HG02798 (cell line): ENCODE results near the gene ZFYVE28.

Experiments used
- ATAC-seq: cut with Tn5 transposase; IDR thresholded peaks from one replicate; pipeline ENCODE4 v1.9.1; 2021; ENCODE audit warnings: mild to moderate bottlenecking; ENCODE audit not compliant: unreplicated experiment, poor library complexity

Gene ZFYVE28

DNA sequence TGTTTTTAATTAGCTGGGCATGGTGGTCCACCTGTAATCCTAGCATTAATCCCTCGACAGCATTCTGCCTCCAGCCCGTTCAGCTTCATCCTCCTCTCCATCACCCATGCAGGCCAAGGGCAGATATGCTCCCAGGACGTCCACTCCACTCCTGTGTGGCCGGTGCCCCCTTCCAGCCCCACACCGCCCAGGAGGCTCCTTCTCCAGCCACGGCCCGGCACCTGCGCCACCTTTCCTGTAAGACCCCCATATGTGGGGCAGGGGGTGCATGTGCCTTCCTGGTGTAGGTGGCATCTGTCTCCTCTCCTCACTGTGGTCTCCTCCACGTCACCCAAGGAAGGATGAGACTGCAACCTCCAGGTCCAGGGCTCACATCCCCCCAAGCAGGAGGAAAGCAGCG, 99.6 kb downstream of the ZFYVE28 start:
- ATAC-seq, result no peak

- no peak for ATAC-seq
Measured at GRCh38 chr4:2318476-2318875, 100.0 kb downstream of the ZFYVE28 start.

GRCh38 chr4:2313366-2313765, 105.1 kb downstream of the ZFYVE28 start:
- ATAC-seq, result no peak

- no peak for ATAC-seq
Measured at GRCh38 chr4:2306773-2307410, 111.6 kb downstream of the ZFYVE28 start.

DNA sequence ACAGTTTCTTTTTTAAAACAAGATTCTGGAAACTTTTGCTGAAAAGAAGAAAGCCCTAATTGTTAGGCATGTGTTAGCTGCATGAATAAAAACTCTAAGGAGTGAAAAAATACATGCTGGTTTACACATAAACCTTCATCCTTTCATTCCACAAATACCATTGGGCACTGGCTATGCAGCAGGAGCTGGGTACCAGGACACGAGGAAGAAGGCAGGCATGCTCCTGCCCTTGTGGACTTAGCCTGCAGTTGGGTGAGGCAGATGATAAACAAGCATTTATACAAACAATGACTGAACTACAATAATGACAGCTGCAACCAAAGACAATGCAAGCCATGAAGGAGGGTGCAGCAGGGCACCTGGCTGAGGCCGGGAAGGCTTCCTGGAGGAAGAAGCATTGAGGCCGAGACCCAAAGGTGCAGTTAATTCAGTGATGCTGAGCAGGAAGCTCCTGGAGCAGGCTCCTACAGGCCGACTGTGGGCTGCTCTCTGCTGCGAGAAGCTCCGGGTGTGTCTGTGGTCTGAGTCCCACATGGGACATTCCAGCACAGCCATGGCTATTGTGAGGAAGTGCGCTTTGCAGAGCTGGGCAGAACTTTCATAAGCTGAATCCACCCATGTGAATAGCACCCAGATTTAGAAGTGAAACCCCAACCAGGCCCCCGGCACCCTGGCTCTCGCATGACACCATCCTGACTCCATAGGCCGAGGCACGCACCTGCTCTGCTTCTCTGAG, 112.5 kb downstream of the ZFYVE28 start:
- ATAC-seq, result no peak

DNA sequence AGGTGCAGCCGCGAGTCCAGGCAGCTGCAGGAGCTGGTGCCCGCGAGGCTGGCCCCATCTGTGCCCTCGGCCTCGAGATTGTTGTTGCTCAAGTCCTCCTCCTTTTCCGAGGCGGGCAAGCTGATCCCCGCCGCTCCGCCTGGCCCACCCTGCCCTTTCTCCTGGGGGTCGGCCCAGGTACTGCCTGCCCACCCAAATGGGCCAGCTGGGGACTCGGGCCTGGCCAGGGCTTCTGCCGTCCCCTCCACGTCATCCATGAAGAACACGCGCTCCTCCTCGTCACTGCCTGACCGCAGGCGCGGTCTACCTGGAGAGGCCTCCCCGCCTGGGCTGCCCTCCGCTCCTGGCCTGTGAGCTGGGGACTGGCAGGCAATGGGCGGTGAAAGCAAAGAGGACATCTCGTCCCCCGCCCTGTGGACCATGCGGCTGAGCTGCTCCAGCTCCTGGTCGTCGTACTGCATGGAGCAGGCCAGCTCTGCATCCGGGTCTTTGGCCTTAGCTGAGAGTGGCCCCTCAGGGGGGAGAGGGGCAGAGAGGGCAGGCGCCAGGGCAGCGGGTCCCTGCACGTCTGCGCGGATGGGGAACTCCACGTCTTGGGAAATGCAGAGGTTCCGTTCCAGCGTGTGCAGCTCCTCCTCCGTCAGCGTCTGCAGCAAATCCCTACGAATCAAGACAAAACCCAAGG, 113.4 kb downstream of the ZFYVE28 start:
- ATAC-seq, result no peak

- no peak for ATAC-seq
Measured at GRCh38 chr4:2304321-2304876, 114.0 kb downstream of the ZFYVE28 start.

DNA sequence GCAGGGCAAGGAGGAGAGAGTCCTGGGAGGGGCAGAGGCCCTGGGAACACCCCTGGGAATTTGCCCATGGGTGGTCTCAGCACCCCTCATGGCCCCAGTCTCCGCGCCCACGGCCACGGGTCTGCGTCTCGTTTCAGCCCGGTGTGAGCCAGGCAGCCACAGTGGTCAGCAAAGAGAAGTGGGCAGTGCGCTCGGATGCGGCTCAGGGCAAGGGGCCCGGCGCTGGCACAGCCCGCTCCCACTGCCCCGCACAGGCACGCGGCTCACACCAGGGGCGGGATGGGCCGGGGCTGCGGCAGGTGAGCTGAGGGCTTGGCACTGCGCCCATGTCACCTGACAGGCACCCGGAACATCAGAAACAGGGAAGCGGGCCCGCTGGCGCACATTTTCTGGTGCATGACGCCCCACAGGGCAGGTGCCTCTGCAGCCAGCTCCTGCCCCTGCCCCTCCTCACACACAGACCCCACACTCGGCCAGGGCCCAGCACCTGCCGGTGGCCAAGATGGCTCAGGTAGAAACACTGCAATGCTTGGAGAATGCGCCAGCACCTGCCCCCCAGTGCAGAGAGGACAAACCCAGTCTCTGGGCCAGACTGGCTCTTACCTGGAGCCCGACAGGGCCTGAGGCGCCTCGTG, 114.6 kb downstream of the ZFYVE28 start:
- ATAC-seq, result no peak

- ATAC-seq, result no peak
Measured at GRCh38 chr4:2303121-2303685, 115.2 kb downstream of the ZFYVE28 start.

DNA sequence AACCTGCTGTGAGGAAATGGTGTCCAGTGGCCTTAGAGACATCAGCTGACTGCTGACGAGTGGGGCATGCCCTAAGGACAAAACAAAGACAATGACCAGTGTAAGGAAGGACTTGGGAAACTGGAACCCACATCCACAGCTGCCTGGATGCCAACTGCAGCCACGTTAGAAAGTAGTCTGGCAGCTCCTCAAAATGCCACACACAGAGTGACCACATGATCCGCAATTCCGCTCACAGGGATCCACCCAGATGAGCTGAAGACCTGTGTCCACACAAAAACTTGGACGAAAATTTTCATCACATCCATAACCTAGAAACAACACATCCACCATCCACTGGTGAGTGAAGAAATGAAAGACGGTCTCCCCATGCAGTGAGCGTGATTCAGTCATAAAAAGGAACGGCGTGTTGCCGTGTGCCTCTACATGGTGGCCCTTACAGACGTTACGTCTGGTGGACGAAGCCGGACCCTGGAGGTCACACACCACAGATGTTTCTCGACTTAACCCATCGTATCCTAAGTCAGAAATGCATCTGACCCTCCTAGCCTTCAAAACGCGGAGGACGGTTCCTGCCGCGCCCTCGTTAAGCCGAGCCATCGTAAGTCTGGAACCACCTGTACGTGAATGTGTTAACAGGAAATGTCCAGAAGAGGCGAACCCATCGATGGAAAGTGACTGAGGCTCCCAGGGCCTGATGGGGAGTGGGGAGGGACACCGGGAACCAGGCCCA, 115.9 kb downstream of the ZFYVE28 start:
- no peak for ATAC-seq

- no peak for ATAC-seq
Measured at GRCh38 chr4:2301806-2302205, 116.6 kb downstream of the ZFYVE28 start.

- no peak for ATAC-seq
Measured at GRCh38 chr4:2301225-2301642, 117.2 kb downstream of the ZFYVE28 start.

- no peak for ATAC-seq
Measured at GRCh38 chr4:2300431-2301224, 117.8 kb downstream of the ZFYVE28 start.

DNA sequence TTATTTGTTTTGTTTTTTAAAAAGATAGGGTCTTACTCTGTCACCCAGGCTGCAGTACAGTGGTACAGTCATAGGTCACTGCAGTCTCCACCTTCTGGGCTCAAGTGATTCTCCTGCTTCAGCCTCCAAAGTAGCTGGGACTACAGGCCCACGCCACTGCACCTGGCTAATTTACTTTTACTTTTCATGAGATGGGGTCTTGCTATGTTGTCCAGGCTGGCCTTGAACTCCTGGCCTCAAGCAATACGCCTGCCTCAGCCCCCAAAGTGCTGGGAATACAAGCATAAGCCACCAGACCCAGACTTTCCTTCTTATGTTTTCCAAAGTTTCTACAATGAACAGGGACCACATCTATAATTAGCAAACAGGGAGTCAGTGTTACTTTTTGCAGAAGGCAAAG, 118.7 kb downstream of the ZFYVE28 start:
- no peak for ATAC-seq

DNA sequence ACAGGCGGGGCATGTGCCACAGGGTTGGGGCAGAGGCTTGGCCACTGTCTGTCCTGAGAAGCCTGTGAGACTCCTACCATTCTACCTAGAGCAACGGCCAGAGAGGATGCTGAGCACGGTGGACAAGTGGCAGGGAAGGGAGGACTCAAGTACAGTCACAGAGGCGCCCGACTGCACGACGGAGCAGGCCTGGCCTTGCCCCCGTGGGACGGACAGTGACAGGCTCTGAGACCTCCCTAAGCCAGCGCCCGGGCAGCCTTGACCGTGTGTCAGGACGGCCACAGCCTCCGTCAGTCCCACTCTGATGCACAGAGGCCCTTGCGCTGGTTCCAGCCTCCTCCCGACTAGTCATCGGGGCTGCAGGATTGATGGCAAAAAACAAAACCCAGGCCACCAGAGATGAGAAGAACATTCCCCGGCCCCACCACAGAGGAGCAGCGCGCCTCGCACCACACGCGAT, 119.9 kb downstream of the ZFYVE28 start:
- no peak for ATAC-seq

GRCh38 chr4:2297606-2298531, 120.6 kb downstream of the ZFYVE28 start:
- no peak for ATAC-seq

DNA sequence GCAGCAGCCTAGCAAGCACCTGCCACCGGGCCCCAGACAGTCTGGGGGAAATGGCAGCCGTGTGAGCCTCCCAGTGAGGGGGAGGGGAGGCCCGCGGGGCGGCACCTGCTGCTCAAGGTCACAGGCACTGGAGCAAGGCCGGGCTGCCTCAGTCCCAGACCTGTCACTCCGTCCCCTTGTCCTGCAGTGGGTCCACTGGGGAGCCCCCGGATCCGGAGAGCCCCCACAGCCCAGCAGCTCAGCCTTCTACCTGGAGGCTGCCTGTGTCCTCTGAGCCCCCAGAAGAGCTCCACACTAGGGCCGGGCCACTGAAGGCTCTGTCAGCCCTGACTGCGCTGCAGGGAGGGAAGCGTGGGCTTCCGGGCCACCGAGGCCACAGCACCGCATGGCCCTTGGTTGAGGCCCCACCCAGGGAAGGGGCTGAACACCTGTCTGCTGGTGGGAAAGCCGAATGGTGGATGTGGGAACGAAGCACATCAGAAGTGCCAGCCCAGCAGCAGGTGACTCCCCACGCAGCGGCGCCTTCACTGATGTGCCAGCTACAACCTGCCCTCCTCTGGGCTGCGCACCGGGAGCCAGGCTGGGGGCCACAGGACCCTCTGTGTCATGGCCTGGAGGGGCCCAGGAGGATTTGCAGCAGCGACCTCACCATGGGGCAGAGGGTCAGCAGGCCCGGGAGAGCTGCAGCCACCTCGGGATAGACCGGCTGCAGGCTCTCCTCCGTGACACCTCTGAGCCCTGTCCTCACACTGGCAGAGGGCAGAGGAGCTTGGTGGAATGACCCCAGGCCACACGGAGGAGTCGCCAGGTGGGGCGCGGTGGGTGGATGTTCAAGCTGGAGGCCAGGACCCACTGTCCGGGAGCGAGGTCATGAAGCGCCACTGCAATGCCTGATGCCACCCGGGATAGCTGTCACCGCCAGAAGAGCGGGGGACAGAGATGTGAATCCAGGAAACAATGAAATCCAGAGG, 121.5 kb downstream of the ZFYVE28 start:
- no peak for ATAC-seq
